T-helper 9 cell (primary cell): ENCODE measurements around the gene SPTB.
"Not testable (repeated sequence)": the region's sequence is repeated elsewhere in the genome, so short reads cannot be mapped to it uniquely, and the experiment has no call there.

ENCODE experiments used
- DNase-seq: peaks from one replicate; pipeline ENCODE4 v3.0.0-alpha.2; 2020

The SPTB gene

DNA sequence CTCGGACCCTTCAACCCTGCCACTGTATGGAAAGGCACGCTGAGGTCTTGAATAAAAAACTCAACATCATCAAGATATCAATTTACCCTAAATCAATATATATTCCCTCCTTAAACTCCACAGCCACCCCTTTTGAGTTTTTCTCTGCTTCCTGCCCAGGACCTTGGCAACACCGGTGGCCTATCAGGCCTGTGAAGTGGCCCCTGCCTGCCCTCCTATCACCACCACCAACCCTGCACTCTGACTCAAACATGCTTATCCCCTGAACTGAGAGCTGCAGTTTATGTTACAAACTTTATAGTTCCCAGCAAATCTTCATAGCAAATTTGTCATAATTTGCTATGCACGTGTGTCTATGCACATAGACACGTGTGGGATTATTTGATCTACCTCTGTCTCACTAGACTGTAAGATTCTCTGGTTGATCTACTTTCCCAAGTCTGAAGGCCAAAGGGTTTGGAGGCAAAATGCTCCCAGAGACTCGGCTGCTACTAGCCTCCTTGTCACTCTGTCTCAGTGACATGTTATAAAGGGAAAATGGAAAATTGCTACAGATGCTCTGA is 63.4 kb downstream of the SPTB start:
- DNase-seq = no peak

DNA sequence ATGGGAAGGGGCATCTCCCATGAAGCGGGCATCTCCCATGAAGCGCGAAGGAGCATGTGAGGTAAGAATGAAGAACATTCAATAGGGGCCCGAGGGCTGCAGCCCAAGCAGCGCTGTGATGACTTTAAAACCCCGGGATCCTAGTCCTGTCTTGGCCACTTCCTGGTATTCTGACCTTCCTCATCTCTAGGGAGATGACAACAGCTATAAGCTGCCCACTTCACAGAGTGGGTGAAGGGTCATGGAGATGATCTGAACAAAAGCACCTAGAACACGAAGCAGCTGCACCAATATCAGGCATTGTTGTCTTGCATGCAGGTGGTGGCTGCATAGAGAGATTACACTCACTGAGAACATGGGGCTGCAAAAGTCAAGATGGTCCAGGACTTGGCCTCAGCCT is 64.5 kb downstream of the SPTB start:
- DNase-seq = no peak

DNA sequence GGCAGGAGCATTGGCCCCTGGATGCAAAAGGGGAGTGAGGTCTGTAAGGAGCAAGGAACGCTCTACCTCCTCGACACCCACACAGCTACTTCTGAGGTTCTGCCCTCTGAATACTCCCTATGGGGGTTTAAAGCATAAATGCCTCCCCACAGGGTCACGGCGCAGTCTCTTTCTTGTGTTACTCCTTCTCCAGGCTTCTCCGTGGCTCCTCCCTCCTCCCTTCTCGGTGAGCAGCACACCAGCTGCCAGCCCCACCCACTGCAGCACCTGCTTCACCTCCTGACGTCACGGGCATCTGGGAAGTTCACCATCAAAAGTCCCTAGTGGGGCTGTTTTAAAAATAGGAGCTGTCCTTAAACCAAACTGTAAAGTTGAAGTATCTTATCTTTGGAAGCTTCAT is 67.3 kb downstream of the SPTB start:
- peak; percentile 34 for DNase-seq

DNA sequence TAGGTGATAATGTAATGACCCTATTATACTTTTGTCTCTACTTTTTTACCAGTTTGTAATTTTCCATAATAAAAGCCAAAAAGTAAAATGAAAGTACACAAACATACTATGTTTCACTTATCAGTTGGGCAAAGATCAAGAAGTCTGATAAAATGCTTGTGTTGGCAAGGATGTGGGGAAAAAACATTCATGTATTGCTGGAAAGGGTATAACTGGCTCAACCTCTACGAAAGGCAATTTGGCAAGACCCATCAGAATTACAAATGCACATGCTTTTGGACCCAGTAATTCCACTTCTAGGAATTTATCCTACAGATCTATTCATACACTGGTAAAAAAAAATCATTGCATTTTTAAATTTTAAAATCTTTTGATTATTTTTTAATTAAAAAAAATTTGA is 68.0 kb downstream of the SPTB start:
- no peak for DNase-seq

DNA sequence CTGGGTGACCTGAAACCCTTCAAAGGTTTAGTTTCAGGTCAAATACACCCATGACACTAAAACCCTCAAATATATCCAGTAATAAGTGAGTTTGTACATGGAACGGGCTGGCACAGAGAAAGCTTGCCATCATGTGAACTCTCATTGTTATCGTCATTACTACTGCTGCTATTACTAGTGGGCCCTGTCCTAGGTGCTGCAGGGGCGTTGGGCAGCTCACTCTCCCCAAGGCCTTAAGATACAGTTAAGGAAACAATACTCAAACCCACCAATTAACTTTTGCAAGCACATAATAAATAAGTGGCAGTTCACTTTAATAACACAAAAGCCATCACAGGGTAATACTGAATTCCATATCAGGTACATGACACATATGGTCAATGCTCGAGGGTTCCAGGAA is 71.3 kb downstream of the SPTB start:
- DNase-seq = no peak

DNA sequence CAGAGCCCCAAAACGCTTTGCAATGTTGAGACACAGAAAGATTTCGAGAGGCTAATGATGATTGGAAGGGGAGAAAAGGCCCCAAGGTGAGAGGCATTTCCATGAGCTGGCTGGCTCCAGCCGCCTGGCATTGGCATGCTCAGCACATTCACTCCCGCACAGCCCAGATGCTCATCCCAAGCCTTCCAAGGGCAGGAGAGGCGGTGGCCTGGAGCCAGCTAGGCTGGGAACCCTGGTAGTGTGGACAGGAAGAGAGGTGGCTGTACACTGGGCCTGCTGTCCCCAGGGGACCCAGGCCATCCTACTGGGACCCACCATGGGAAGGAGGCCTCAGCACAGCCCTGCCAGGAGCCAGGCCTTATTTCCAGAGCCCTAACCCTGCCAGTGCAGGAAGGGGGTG is 72.2 kb downstream of the SPTB start:
- no peak for DNase-seq

DNA sequence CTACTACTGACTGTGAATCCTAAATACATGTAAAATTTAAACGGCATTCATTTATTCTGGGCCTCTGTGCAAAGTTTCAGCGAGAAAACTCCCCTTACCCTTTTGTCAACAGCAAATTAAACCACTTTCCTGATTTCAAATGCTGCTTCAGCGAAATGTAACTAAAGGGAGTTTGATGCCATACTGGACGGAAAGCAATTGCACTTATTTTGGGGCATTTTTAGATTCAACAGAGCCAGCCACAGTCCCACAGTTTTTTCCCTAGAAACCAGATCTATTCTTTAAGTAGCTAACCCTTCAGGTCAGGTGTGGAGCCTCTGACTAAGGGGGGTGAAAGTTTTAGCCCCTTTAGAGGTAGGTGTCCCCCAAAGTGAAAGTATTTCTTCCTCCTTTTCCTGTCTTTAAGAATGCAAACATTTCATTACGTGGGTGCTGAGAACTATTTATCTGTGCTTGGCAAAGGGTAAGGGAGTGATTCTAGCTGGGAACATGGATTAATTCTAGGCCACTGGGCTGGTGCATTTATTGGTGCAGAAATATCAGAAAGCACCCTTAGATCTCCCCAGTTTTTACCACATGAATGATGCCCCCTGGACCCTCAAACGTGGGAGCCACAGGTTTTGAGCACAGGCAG is 72.7 kb downstream of the SPTB start:
- DNase-seq = no peak

DNA sequence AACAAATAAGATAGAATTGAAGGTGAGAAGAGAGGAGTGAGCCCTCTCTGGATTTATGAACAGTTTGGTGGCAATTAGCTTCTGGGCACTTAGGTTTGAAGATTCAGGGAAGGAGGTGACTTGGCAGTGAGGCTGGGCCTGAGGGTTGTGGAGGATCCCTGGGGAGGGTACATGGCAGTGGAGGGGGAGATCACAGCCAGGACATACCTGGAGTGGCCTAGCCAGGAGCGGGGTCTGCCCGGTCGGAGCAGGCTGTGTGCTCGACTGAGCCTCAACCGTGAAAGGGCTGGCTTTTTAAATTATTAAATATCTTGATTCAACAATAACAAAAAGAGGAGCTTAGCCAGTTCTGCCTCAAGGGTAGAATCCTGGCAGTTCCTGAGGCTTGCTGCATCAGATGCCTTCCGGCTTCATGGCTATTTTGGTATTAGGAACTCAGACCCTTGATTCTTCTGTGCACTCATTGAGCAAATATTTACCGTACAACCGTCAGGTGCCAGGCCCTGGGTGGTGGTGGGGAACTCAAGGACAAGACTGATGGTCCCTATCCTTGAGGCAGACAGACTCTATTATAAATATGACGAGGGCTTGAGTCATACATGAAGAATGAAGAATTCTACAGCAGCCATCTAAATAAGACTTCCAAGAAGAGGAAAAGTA is 73.4 kb downstream of the SPTB start:
- no peak for DNase-seq

DNA sequence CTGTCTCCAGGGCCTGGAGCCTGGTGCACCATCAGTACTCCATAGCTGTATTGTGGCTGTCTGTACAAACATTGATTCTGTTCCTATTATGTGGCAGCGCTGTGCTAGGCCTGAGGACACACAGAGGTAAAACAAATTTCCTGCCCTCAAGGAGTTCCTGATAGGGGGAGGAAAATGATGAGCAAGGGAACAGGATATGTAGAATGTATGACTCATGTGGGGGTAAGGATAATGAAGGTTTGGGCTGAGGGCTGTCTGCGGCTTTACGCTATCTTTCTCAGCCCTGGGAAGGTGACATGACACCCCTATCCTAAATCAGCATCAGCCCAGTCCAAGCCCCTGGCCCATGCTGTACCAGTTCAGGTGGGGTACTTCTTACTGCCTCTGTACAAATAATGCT is 74.1 kb downstream of the SPTB start:
- DNase-seq = not testable (repeated sequence)

DNA sequence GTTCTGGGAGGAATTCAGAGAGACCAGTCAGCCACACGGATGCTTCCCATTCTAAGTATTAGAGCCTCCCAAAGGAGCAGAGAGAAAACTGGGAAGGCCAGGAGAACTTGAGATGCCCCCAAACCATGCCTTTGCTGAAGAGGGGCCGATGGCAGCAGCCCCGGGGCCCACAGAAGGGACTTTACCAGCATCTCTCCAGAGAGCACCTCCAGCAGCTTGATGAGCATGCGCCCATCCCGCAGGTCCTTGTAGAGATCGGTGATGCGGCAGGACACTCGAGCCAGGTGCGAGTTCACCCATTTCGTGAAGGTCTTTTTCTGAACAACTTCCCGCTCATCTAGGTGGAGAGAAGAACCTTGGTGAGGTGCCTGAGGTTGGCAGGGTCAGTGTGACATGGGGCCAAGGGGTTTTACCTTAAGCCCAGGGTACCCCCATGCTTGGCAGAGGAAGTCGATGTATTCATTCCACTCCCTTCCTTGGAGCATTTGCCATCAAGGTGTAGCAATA is 74.9 kb downstream of the SPTB start:
- DNase-seq = no peak

DNA sequence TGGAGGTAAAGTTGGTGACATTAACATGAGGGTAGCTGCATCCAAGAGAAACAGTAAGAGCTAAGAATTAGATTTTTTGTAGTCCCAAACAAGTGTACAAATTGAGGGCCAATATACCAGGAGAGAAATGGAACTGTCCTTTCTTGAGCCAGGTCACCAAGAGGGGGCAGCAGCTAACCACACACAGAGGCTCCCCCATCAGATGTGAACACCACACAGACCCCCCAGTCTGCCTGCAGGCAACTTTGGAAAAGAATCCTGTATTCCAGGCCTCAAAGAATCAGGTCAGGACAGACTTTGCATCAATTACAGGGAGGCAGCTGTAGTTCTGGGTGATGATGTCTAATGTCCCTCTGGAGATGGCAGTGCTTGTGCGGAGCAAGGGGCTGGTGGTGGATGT is 77.9 kb downstream of the SPTB start:
- no peak for DNase-seq

DNA sequence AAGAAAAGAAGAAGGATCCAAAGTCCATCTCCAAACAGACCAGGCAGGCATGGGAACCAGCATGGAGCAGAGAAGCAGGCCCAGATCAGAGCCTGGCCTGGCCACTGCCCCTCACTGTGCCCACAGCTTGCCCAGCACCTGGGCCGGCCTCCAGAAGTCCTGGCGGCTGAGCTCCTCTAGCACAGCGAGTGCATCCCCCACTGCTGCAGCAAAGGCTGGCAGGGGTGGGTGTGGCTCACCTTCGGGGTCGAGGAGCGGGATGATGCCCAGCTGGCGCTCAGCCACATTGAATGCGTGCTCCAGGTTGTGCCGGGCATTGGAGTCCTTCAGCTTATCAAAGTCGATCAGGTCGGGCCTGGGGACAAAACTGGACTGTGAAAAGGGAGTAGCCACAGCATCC is 78.7 kb downstream of the SPTB start:
- DNase-seq = no peak

DNA sequence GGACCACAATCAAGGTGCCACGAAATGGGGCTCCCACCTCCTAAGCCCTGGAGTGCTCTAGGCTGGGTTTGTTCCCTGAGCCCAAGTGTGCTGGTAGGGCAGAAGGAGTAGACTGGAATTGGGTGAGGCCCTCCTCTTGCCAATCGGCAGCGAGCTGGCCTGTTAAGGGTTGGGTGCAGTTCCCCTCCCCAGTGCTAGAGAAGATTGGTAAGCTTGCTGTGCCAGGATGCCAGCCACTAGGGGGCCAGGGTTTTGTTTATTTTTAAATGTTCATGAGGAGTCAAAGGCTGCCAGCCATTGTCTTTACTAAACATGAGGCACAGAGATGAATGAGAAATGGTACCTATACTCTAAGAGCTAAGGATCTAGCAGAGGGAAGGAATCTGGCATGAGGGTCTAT is 79.7 kb downstream of the SPTB start:
- no peak for DNase-seq

DNA sequence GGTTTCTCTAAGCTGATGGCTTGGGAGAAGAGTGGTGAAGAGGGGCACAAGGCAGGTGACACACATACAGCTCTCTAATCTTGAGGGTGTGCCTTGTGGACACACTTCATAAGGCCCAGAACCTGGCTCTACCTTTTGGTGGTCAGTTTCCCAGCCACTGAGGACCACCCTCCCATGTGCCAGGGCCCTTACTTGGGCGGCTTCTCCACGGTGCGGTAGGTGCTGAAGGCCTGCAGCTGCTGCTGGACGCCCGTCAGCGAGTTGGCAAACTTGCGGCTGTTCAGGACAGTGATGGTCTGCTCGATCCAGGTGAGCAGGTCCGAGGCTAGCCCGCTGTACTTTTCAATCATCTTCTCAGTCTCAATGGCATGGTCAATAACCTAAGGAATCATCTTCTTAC is 80.2 kb downstream of the SPTB start:
- DNase-seq = no peak

DNA sequence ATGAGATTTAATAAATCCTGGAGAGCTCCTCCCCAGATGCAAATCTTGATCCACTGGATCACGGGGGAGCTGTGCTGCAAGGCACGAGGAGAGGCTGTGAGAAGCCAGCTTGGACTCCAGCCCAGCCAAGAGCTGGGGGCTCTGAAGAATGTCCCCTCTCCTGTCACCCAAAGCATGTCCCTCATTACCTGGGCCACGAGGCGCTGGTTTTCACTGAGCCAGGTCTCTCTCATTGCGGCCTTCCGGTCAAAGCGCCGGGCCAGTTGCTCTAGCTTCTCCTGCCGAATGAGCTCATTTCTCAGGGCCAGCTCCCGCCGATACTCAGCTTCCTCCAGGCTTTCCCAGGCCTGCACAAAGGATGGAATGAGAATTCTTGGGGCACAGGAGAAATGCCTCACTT is 83.3 kb downstream of the SPTB start:
- no peak for DNase-seq

DNA sequence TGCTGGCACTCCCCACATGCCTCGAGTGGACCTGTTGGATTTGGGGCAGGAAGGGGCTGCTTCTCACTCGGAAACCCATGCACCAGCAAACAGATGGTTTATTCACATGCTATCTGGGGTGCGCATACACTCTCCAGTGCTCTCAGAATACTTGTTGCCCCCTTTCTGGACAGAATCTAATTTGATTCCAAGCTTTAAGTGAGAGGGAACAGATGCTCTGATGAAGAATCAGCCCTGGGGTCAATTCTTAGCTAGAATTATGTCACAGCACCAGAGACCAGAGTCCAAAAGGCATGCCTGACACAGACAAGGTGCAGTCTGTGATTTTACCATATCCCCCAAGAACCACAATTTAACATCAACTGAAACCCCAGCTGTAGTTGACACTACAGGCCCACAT is 83.8 kb downstream of the SPTB start:
- no peak for DNase-seq

DNA sequence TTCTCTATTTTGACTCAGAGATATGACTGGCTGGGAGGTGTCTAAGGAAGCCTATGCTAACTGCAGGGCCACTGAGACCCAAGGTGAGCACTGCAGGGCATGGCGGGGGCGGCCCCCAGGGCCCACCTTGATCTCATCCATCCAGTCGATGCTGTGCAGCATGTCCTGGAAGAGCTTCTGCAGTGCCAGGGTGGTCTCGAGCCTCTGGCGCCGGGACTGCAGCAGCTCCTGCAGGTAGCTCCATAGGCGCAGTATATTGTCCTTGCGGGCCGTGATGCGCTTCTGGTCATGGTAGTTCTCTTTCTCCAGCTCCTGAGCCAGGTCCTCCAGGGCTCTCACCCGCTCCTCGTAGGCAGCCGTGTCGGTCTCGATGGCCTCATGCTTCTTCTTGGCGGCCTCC is 84.5 kb downstream of the SPTB start:
- no peak for DNase-seq

DNA sequence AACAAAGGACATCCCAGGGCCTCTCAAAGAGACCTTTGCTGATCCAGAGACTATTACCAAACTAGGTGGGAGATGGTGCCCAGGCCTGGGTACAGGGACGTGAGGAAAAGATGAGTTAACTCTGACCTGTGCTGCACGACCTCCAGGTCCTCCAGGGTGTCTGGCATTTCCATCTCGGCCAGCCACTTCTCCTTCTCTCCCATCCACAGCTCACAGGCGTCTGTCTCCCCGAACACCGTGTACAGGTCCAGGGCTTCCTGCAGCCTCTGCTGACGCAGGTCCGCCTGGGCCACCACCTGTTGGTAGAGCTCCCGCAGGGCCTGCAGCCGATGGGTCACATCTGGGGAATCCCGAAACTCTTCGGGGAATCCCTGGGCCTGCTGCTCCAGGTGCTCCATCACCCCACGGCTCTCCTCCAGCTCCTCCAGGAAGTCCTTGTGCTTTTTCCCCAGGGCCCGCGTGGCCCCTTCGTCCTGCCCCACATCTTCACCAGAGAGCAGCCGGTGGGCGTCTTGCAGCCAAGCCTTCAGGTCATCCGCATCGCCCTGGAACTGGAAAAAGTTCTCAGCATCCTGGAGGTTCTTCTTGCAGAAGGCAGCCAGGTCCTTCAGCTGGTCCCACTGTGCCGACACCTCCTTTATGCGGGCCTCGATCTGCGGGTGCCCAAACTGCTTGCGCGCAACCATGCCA is 86.7 kb downstream of the SPTB start:
- DNase-seq = no peak

DNA sequence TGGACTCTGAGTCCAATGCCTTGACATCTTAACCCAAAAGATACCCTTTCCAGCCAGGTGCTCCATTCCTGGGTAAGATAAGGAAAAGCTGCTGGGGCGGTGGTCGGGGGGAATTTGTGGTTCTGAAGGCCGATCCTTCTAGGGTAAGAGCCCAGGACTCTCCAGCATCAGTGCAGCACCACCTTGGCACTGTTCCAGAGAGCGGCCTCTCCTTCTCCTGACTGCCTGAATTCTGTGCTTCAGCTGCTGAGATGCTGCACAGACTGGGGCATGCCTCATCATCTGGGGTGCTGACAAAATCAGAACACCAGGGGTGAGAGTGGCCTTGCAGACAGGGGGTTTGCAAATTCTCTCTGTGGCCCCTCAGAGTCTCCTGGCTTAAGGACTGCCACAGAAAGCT is 87.5 kb downstream of the SPTB start:
- no peak for DNase-seq

DNA sequence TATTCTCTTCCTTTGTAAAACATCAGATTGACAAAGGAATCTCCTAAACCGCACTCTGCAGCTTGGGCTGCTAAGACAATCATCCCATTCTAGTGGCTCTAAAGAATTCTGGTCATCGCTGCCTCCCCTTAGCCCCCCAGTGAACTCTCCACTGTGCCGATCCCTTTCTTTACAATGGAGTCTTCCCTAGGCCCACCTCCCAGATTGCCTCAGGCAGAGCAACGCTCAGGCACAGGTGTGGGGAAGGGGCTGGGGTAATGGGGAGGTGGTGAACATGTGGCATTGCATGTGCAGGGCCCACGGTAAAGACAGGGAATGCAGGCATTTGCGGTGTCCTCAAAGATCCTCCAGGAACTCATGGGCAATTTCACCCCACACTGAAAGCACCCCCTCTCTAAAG is 89.2 kb downstream of the SPTB start:
- DNase-seq = no peak

DNA sequence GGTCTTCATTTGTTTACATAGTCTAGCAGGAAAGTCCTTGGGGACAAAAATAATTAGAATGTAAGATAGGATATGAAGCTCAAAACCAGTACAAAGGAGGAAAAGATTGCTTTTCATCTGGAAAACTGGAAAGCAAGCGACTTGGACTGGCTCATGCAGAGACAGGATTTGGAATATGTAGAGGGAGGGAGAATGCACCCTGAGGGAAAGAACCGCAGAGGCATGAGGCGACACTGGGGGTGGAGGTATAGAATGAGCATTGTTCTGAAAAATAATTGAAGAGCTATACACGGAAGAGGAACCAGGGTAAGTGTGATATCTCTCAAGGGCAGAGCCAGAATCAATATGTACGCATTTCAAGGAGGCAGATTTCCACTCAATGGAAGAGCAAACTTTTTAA is 90.0 kb downstream of the SPTB start:
- no peak for DNase-seq

DNA sequence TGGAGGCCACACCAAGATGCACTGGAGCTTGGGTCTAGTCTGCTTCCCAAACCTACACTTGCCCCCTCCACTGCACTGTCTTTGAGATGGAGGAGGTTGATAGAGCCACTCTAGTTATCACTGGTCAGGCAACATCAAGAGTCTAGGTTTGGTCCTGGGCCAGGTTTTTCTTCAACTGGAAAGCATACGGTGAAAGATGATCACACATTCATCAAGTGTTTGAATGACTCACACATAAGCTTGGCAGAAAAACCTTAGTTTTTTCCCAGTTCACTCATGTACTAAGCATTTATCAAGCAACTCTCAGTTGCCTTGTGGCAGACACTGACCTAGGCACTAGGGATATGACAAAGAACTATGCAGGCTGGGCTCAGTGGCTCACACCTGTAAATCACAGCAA is 91.0 kb downstream of the SPTB start:
- no peak for DNase-seq

DNA sequence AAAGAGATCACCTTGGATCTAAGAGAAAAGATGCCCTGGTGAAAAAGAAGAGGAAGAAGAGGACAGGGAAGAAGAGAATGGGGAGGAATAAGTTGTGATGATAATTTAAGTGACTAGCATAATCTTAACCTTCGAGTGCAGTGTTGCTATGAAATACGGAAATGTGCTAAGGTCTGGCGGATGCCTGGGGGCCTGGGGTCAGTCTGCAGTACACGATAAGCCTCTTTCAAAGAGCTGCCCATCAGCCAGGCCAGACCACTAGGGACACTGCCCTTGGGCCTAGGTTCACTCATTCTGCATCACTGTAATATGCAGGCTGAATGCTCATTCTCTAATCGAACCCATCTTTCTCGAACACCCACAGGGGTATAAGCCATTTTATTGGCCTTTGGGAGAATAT is 92.1 kb downstream of the SPTB start:
- no peak for DNase-seq
